Chondrocyte (in vitro differentiated cells): ENCODE data around the gene STAT5A. TPM values are rescaled to one million over a fixed set of nuclear protein-coding genes. Genes with fewer than 3 reads are reported as not detected.
"Not testable (repeated sequence)": the region's sequence is repeated elsewhere in the genome, so short reads cannot be mapped to it uniquely, and the experiment has no call there.

Experiments used
- DNase-seq: peaks from one replicate; pipeline ENCODE4 v3.0.0; 2021; ENCODE audit warnings: mixed read lengths, low spot score
- H3K27ac Mint-ChIP-seq: one replicate; pipeline ENCODE4 v1.8.0; 2021; ENCODE audit warnings: mild to moderate bottlenecking, moderate library complexity, mixed read lengths; ENCODE audit not compliant: unreplicated experiment
- H3K27me3 Mint-ChIP-seq: 2 replicates; pipeline ENCODE4 v1.8.0; 2021; ENCODE audit warnings: low read depth, mixed read lengths
- H3K36me3 Mint-ChIP-seq: 2 replicates; pipeline ENCODE4 v1.8.0; 2021; ENCODE audit warnings: low read depth, mixed read lengths
- H3K4me1 Mint-ChIP-seq: 2 replicates; pipeline ENCODE4 v1.8.0; 2021; ENCODE audit warnings: low read depth, mild to moderate bottlenecking, mixed read lengths
- H3K4me3 Mint-ChIP-seq: one replicate; pipeline ENCODE4 v1.8.0; 2021; ENCODE audit warnings: mild to moderate bottlenecking, moderate library complexity, mixed read lengths; ENCODE audit not compliant: unreplicated experiment
- H3K9me3 Mint-ChIP-seq: 2 replicates; pipeline ENCODE4 v1.8.0; 2021; ENCODE audit warnings: low read depth, mixed read lengths
- total RNA-seq: library from RNA; stranded (reverse); gene quantifications from 3 replicates; pipeline ENCODE4 v1.2.1, GENCODE V29; 2021
- TF ChIP-seq, protein P1 (sequence below): fragments of 200-600 bp; sonication (generic); IDR thresholded peaks from 2 replicates; pipeline ENCODE4 v1.5.0; 2021; ENCODE audit warnings: antibody characterized with exemption, mild to moderate bottlenecking, moderate library complexity

The STAT5A gene
- total RNA-seq, 1 donor from 2014 or later = 14.3 TPM

DNA sequence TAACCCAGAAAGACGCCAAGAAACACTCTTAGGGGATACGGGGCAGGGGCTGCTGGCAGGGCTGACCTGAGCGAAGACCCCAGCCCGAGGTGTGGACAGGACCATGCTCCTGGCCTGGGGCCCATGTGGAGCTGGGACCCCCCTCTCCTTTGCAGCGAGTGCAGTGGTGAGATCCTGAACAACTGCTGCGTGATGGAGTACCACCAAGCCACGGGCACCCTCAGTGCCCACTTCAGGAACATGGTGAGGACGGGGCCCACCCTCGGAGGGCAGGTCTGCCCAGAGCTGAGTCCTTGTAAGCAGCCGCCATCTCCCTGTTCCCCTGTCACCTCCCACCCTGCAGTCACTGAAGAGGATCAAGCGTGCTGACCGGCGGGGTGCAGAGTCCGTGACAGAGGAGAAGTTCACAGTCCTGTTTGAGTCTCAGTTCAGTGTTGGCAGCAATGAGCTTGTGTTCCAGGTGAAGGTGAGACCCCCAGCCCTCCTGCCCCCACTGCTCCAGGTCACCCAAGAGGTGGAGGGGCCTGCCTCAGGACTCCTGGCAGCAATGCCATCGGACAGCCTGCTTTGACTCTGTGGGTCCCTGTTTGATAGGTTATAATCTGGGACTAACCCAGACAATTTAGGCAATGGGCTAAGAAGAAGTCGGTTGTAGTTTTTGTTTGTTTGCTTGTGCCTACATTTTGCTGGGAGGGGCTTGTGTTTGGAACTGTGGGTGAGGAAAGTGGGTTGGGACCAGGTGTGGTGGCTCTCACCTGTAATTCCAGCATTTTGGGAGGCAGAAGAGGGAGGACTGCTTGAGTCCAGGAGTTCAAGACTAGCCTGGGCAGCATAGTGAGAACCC, 16.1 kb downstream of the STAT5A start:
- no peak overlapping the region for H3K4me3 Mint-ChIP-seq
- peaks cover 33% of the 10 kb centered on the region for H3K36me3 Mint-ChIP-seq

DNA sequence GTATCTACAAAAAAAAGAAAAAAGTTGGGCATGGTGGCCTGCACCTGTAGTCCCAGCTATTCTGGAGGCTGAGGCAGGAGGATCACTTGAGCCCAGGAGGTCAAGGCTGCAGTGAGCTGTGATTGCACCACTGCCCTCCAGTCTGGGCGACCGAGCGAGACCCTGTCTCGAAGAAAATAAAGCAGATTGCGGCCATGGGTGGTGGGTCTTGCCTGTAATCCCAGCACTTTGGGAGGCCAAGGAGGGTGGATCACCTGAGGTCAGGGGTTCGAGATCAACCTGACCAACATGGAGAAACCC, 16.7 kb downstream of the STAT5A start:
- not testable (repeated sequence) for H3K9me3 Mint-ChIP-seq, DNase-seq, H3K4me3 Mint-ChIP-seq, H3K27me3 Mint-ChIP-seq, H3K4me1 Mint-ChIP-seq, H3K27ac Mint-ChIP-seq
- H3K36me3 Mint-ChIP-seq = peaks cover 35% of the 10 kb centered on the region

More for the DNA sequence above, 16.1 kb downstream of the STAT5A start:
- TF ChIP-seq, protein P1, sequence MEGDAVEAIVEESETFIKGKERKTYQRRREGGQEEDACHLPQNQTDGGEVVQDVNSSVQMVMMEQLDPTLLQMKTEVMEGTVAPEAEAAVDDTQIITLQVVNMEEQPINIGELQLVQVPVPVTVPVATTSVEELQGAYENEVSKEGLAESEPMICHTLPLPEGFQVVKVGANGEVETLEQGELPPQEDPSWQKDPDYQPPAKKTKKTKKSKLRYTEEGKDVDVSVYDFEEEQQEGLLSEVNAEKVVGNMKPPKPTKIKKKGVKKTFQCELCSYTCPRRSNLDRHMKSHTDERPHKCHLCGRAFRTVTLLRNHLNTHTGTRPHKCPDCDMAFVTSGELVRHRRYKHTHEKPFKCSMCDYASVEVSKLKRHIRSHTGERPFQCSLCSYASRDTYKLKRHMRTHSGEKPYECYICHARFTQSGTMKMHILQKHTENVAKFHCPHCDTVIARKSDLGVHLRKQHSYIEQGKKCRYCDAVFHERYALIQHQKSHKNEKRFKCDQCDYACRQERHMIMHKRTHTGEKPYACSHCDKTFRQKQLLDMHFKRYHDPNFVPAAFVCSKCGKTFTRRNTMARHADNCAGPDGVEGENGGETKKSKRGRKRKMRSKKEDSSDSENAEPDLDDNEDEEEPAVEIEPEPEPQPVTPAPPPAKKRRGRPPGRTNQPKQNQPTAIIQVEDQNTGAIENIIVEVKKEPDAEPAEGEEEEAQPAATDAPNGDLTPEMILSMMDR = no peak
- no peaks in the 10 kb centered on the region for H3K4me1 Mint-ChIP-seq
- no peak for DNase-seq
- H3K27me3 Mint-ChIP-seq = no peaks in the 10 kb centered on the region
- no peaks in the 10 kb centered on the region for H3K9me3 Mint-ChIP-seq
- H3K27ac Mint-ChIP-seq = no peak overlapping the region

DNA sequence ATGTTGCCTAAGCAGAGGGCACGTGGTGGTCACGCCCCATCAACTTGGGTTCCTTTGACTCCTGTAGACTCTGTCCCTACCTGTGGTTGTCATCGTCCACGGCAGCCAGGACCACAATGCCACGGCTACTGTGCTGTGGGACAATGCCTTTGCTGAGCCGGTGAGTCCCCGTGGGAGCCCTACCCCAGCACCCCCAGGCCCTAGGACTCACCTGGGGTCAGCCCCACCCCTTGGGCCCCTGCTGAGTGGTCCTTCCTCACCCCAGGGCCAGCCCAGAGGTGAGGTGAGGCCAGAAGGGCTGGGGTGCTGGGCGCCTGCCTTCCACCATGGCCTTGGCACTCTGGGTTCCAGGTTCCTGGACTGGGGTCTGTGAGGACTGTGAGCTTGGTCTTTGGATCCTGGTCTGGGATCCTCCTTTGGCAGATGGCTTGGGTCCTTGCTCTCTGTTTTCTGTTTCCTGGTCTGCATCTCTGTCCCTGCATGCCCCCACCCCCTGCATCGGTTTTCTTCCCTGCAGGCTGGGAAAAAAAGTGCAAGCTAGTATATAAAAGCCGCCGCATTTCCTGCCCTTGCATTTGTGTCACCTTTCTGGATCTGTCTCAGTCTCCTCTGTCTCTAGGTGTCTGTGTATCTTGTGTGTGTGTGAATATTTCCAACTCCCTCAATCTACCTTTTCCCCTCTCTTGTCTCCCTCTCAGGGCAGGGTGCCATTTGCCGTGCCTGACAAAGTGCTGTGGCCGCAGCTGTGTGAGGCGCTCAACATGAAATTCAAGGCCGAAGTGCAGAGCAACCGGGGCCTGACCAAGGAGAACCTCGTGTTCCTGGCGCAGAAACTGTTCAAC, 17.5 kb downstream of the STAT5A start:
- H3K4me1 Mint-ChIP-seq = no peaks in the 10 kb centered on the region
- no peak for DNase-seq
- TF ChIP-seq, protein P1 = no peak
- H3K27me3 Mint-ChIP-seq = no peaks in the 10 kb centered on the region
- H3K27ac Mint-ChIP-seq = no peak overlapping the region
- H3K36me3 Mint-ChIP-seq = peaks cover 38% of the 10 kb centered on the region
- H3K4me3 Mint-ChIP-seq = no peak overlapping the region
- no peaks in the 10 kb centered on the region for H3K9me3 Mint-ChIP-seq

DNA sequence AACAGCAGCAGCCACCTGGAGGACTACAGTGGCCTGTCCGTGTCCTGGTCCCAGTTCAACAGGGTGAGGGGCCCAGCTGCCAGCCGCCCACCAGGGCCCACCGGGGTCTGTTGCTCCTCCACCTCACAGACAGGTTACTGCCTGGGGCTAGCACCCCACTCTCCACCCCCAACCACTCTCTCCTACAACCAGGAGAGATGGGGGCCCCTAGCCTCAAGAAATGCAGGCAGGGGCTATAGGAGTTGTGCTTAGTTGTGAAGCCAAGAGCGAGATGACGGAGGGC, 18.0 kb downstream of the STAT5A start:
- H3K4me3 Mint-ChIP-seq = no peak overlapping the region
- no peaks in the 10 kb centered on the region for H3K4me1 Mint-ChIP-seq
- H3K36me3 Mint-ChIP-seq = peaks cover 35% of the 10 kb centered on the region
- TF ChIP-seq, protein P1 = no peak
- H3K27me3 Mint-ChIP-seq = no peaks in the 10 kb centered on the region
- no peaks in the 10 kb centered on the region for H3K9me3 Mint-ChIP-seq
- no peak for DNase-seq
- peak overlapping the region; percentile 22 for H3K27ac Mint-ChIP-seq

DNA sequence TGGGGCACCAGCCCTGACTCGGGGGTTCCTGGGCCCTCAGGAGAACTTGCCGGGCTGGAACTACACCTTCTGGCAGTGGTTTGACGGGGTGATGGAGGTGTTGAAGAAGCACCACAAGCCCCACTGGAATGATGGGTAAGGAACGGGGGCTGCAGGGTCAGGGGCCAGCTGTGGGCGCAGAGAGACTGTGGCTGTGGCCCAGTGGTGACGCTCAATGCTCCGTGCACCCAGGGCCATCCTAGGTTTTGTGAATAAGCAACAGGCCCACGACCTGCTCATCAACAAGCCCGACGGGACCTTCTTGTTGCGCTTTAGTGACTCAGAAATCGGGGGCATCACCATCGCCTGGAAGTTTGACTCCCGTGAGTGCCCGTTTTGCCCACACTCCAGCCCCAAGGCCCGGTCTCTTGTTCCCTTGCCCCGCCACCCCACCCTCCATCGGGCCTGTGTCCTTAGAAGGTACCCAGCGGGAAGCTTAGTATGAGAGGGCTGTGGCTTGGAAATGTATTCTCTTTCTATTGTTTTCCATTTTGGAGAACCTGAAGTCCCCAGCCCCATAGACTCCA, 19.1 kb downstream of the STAT5A start:
- H3K27ac Mint-ChIP-seq = no peak overlapping the region
- no peak for DNase-seq

More for the DNA sequence above, 19.1 kb downstream of the STAT5A start:
- H3K9me3 Mint-ChIP-seq = no peaks in the 10 kb centered on the region
- H3K36me3 Mint-ChIP-seq = peaks cover 27% of the 10 kb centered on the region
- TF ChIP-seq, protein P1 = no peak
- H3K27me3 Mint-ChIP-seq = no peaks in the 10 kb centered on the region
- no peak overlapping the region for H3K4me3 Mint-ChIP-seq
- H3K4me1 Mint-ChIP-seq = peaks cover 7% of the 10 kb centered on the region
